GM23338 (cell line): ENCODE measurements around the gene IRF8. TPM values are rescaled to one million over a fixed set of nuclear protein-coding genes. Genes with fewer than 3 reads are reported as not detected.

ENCODE experiments used
- ATAC-seq: fragments of 200-7000 bp; cut with Tn5 transposase; 3 replicates; pipeline ENCODE4 v1.9.1; 2020
- DNase-seq: peaks from one replicate; pipeline ENCODE4 v3.0.0-alpha.2; 2015; ENCODE audit warnings: low spot score
- H2AFZ ChIP-seq: fragments of 200-600 bp; sonication (generic); 2 replicates; pipeline ENCODE4 v1.8.0; 2016; ENCODE audit warnings: antibody characterized with exemption, mild to moderate bottlenecking, moderate library complexity
- H3F3A ChIP-seq: fragments of 200-600 bp; sonication (generic); replicated peaks from 2 replicates; pipeline ENCODE4 v1.8.0; 2017; ENCODE audit warnings: antibody characterized with exemption, mixed run types, low read depth
- H3K27ac ChIP-seq: fragments of 200-600 bp; sonication (generic); 2 replicates; pipeline ENCODE4 v1.6.1; 2016; ENCODE audit warnings: low read depth
- H3K27me3 ChIP-seq: fragments of 200-600 bp; sonication (generic); 2 replicates; pipeline ENCODE4 v1.8.0; 2016; ENCODE audit warnings: mild to moderate bottlenecking, mixed run types, moderate library complexity; ENCODE audit not compliant: insufficient read depth
- H3K36me3 ChIP-seq: fragments of 200-600 bp; sonication (generic); 2 replicates; pipeline ENCODE4 v1.8.0; 2016; ENCODE audit warnings: mild to moderate bottlenecking; ENCODE audit not compliant: insufficient read depth
- H3K4me1 ChIP-seq: fragments of 200-600 bp; sonication (generic); 2 replicates; pipeline ENCODE4 v1.8.0; 2016; ENCODE audit warnings: mild to moderate bottlenecking, moderate library complexity; ENCODE audit not compliant: insufficient read depth
- H3K4me2 ChIP-seq: fragments of 200-600 bp; sonication (generic); 2 replicates; pipeline ENCODE4 v1.7.1; 2017; ENCODE audit warnings: mixed run types
- H3K4me3 ChIP-seq: fragments of 200-600 bp; sonication (generic); 2 replicates; pipeline ENCODE4 v1.6.1; 2016; ENCODE audit warnings: mixed run types
- H3K79me2 ChIP-seq: fragments of 200-600 bp; sonication (generic); replicated peaks from 2 replicates; pipeline ENCODE4 v1.8.0; 2017; ENCODE audit warnings: mild to moderate bottlenecking; ENCODE audit not compliant: insufficient read depth
- H3K9me2 ChIP-seq: fragments of 200-600 bp; sonication (generic); 2 replicates; pipeline ENCODE4 v1.8.0; 2017; ENCODE audit not compliant: insufficient read depth
- H4K20me1 ChIP-seq: fragments of 200-600 bp; sonication (generic); replicated peaks from 2 replicates; pipeline ENCODE4 v1.8.0; 2017; ENCODE audit warnings: mild to moderate bottlenecking; ENCODE audit not compliant: insufficient read depth
- H3K27ac Mint-ChIP-seq: 2 replicates; pipeline ENCODE4 v1.8.0; 2020; ENCODE audit warnings: inconsistent platforms, mild to moderate bottlenecking, moderate library complexity, mixed read lengths
- H3K27me3 Mint-ChIP-seq: 3 replicates; pipeline ENCODE4 v1.8.0; 2022; ENCODE audit warnings: low read depth, mild to moderate bottlenecking, moderate library complexity, mixed read lengths, inconsistent platforms; ENCODE audit not compliant: insufficient read depth, poor library complexity
- H3K36me3 Mint-ChIP-seq: 3 replicates; pipeline ENCODE4 v1.8.0; 2021; ENCODE audit warnings: low read depth, mild to moderate bottlenecking, inconsistent platforms, moderate library complexity, mixed read lengths
- H3K4me1 Mint-ChIP-seq: 3 replicates; pipeline ENCODE4 v1.8.0; 2020; ENCODE audit warnings: mild to moderate bottlenecking, inconsistent platforms, mixed read lengths
- H3K4me3 Mint-ChIP-seq: 3 replicates; pipeline ENCODE4 v1.8.0; 2021; ENCODE audit warnings: moderate library complexity, mild to moderate bottlenecking, inconsistent platforms, mixed read lengths
- H3K9me3 Mint-ChIP-seq: 3 replicates; pipeline ENCODE4 v1.8.0; 2020; ENCODE audit warnings: moderate library complexity, mild to moderate bottlenecking, inconsistent platforms, mixed read lengths
- CREB1 ChIP-seq: fragments of 250-450 bp; sonication (Bioruptor Pico); IDR thresholded peaks from 2 replicates; pipeline ENCODE4 v1.5.0; 2020; ENCODE audit warnings: low read depth, mild to moderate bottlenecking, moderate library complexity
- CTCF ChIP-seq, 2 experiments: fragments of 200-600 bp in 1 of 2; sonication (generic) in 1 of 2; conservative IDR thresholded peaks; 2 replicates each; pipeline versions ENCODE4 v1.5.1 to v1.6.1; 2016 to 2017; ENCODE audit warnings: antibody characterized with exemption in 2 of 2, low read depth in 2 of 2, mild to moderate bottlenecking in 2 of 2, moderate library complexity in 1 of 2
- EZH2 ChIP-seq: fragments of 200-600 bp; sonication (generic); IDR thresholded peaks from one replicate; pipeline ENCODE4 v1.8.0; 2017; ENCODE audit warnings: antibody characterized with exemption, mild to moderate bottlenecking, low read depth; ENCODE audit not compliant: unreplicated experiment
- EZH2phosphoT487 ChIP-seq: fragments of 200-600 bp; sonication (generic); IDR thresholded peaks from one replicate; pipeline ENCODE4 v1.8.1; 2018; ENCODE audit warnings: antibody characterized with exemption; ENCODE audit not compliant: unreplicated experiment
- JUNB ChIP-seq: IDR thresholded peaks from one replicate; pipeline ENCODE4 v1.6.1; 2016; ENCODE audit warnings: antibody characterized with exemption; ENCODE audit not compliant: unreplicated experiment
- NANOG ChIP-seq: IDR thresholded peaks from 2 replicates; pipeline ENCODE4 v1.6.1; 2016; ENCODE audit warnings: antibody characterized with exemption, borderline replicate concordance
- POLR2AphosphoS5 ChIP-seq: IDR thresholded peaks from 2 replicates; pipeline ENCODE4 v1.6.1; 2016; ENCODE audit warnings: antibody characterized with exemption, low read depth
- STAT1 ChIP-seq: IDR thresholded peaks from one replicate; pipeline ENCODE4 v1.6.1; 2016; ENCODE audit warnings: antibody characterized with exemption; ENCODE audit not compliant: unreplicated experiment
- ZNF114 ChIP-seq: fragments of 250-450 bp; sonication (Bioruptor Pico); IDR thresholded peaks from 2 replicates; pipeline ENCODE4 v1.5.0; 2020; ENCODE audit warnings: mild to moderate bottlenecking, moderate library complexity
- ZNF331 ChIP-seq: fragments of 250-450 bp; sonication (Bioruptor Pico); IDR thresholded peaks from 2 replicates; pipeline ENCODE4 v1.5.0; 2020; ENCODE audit warnings: low read depth, mild to moderate bottlenecking, moderate library complexity
- polyA plus RNA-seq: library from polyadenylated mRNA; unstranded; fragments of >200 nt; fragmentation: Nextera tagmentation; extraction: Ambion mirVana; gene quantifications from 2 replicates; pipeline ENCODE4 v1.2.1, GENCODE V29; 2016
- total RNA-seq: library from RNA; depleted of rRNA; stranded (reverse); fragments of >200 nt; shearing (Covaris generic); gene quantifications from 2 replicates; pipeline ENCODE4 v1.2.3, GENCODE V29; 2014
- TF ChIP-seq, protein P1 (sequence below): IDR thresholded peaks from one replicate; pipeline ENCODE4 v1.6.1; 2018; ENCODE audit warnings: antibody characterized with exemption; ENCODE audit not compliant: unreplicated experiment

The IRF8 gene
- total and polyA plus RNA-seq, 2 experiments from 2014 or later = 0.47 to 2.8 TPM

DNA sequence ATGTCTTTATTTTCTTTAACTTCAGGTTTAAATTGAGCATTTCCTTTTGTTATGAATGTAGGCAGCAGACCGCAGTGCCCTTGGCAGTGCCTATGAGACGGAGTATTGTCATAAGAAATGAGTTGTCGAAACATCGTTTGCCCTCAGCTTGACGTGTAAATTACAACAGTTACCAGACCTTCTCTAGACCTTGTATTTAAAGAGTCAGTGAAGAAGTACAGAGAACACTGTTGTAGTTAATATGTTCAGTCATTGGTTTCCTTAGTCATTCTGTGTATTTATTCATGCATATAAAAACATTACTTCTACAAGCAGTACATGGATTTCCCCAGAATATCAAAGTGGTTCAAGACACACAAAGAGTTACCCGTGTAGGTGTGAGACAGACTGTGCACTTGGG, 19.0 kb downstream of the IRF8 start:
- DNase-seq (no peak), ATAC-seq (no peak)
- Histone ChIP-seq H3K36me3 (no peaks in the 10 kb centered on the region), H3K4me2 (no peak overlapping the region), H3K27ac (no peak overlapping the region), H3K4me3 (no peak overlapping the region), H2AFZ (no peak overlapping the region), H3K79me2 (no peaks in the 10 kb centered on the region), H4K20me1 (no peaks in the 10 kb centered on the region), H3K9me2 (no peaks in the 10 kb centered on the region), H3F3A (no peaks in the 10 kb centered on the region), H3K27me3 (no peaks in the 10 kb centered on the region), H3K4me1 (no peaks in the 10 kb centered on the region)
- no peak for TF ChIP-seq POLR2AphosphoS5
- TF ChIP-seq CREB1 = no peak
- peaks cover 17% of the 10 kb centered on the region for H3K27me3 Mint-ChIP-seq
- no peak overlapping the region for H3K27ac Mint-ChIP-seq
- H3K4me1 Mint-ChIP-seq = peaks cover 21% of the 10 kb centered on the region
- no peaks in the 10 kb centered on the region for H3K36me3 Mint-ChIP-seq
- H3K9me3 Mint-ChIP-seq = no peaks in the 10 kb centered on the region
- no peak overlapping the region for H3K4me3 Mint-ChIP-seq

GRCh38 chr16:85918436-85918835, 19.5 kb downstream of the IRF8 start:
- no peak overlapping the region for H3K4me3 Mint-ChIP-seq
- Histone ChIP-seq H3F3A (no peaks in the 10 kb centered on the region), H2AFZ (no peak overlapping the region), H4K20me1 (no peaks in the 10 kb centered on the region), H3K4me3 (no peak overlapping the region), H3K36me3 (no peaks in the 10 kb centered on the region), H3K27me3 (no peaks in the 10 kb centered on the region), H3K9me2 (no peaks in the 10 kb centered on the region), H3K79me2 (no peaks in the 10 kb centered on the region), H3K27ac (no peak overlapping the region), H3K4me1 (no peaks in the 10 kb centered on the region), H3K4me2 (no peak overlapping the region)
- no peak overlapping the region for H3K27ac Mint-ChIP-seq
- no peak for DNase-seq
- no peaks in the 10 kb centered on the region for H3K9me3 Mint-ChIP-seq
- no peak for TF ChIP-seq POLR2AphosphoS5
- peaks cover 17% of the 10 kb centered on the region for H3K4me1 Mint-ChIP-seq
- no peak for ATAC-seq
- H3K27me3 Mint-ChIP-seq = peaks cover 16% of the 10 kb centered on the region
- no peaks in the 10 kb centered on the region for H3K36me3 Mint-ChIP-seq

GRCh38 chr16:85919271-85920267, 20.6 kb downstream of the IRF8 start:
- Histone ChIP-seq H3F3A (no peaks in the 10 kb centered on the region), H3K79me2 (no peaks in the 10 kb centered on the region), H2AFZ (no peak overlapping the region), H3K27ac (no peak overlapping the region), H3K9me2 (no peaks in the 10 kb centered on the region), H3K27me3 (no peaks in the 10 kb centered on the region), H4K20me1 (no peaks in the 10 kb centered on the region), H3K4me2 (no peak overlapping the region), H3K4me1 (no peaks in the 10 kb centered on the region), H3K4me3 (no peak overlapping the region), H3K36me3 (no peaks in the 10 kb centered on the region)
- peaks cover 8% of the 10 kb centered on the region for H3K27me3 Mint-ChIP-seq
- H3K27ac Mint-ChIP-seq = no peak overlapping the region
- ATAC-seq (peak; percentile 46), DNase-seq (no peak)
- H3K36me3 Mint-ChIP-seq = no peaks in the 10 kb centered on the region
- no peak overlapping the region for H3K4me3 Mint-ChIP-seq
- peaks cover 6% of the 10 kb centered on the region for H3K4me1 Mint-ChIP-seq
- no peaks in the 10 kb centered on the region for H3K9me3 Mint-ChIP-seq
- TF ChIP-seq JUNB (no peak), EZH2phosphoT487 (no peak), POLR2AphosphoS5 (no peak), EZH2 (no peak), ZNF114 (CRISPR knock-in tag) (no peak), STAT1 (no peak), NANOG (no peak), CREB1 (no peak), ZNF331 (CRISPR knock-in tag) (no peak), CTCF (conservative IDR thresholded peaks at IDR 0.05; ENCODE audit: low read depth in 2 of 2) (no peak)
- TF ChIP-seq, protein P1, sequence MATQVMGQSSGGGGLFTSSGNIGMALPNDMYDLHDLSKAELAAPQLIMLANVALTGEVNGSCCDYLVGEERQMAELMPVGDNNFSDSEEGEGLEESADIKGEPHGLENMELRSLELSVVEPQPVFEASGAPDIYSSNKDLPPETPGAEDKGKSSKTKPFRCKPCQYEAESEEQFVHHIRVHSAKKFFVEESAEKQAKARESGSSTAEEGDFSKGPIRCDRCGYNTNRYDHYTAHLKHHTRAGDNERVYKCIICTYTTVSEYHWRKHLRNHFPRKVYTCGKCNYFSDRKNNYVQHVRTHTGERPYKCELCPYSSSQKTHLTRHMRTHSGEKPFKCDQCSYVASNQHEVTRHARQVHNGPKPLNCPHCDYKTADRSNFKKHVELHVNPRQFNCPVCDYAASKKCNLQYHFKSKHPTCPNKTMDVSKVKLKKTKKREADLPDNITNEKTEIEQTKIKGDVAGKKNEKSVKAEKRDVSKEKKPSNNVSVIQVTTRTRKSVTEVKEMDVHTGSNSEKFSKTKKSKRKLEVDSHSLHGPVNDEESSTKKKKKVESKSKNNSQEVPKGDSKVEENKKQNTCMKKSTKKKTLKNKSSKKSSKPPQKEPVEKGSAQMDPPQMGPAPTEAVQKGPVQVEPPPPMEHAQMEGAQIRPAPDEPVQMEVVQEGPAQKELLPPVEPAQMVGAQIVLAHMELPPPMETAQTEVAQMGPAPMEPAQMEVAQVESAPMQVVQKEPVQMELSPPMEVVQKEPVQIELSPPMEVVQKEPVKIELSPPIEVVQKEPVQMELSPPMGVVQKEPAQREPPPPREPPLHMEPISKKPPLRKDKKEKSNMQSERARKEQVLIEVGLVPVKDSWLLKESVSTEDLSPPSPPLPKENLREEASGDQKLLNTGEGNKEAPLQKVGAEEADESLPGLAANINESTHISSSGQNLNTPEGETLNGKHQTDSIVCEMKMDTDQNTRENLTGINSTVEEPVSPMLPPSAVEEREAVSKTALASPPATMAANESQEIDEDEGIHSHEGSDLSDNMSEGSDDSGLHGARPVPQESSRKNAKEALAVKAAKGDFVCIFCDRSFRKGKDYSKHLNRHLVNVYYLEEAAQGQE = no peak
